HL-60 (cell line): ENCODE measurements around the gene ANKDD1B.

Source experiments
- DNase-seq, 2 experiments: peaks; one replicate each; pipeline ENCODE4 v3.0.0-alpha.2; 2010 to 2020; ENCODE audit warnings: low read depth in 1 of 2, low spot score in 1 of 2
- H3K27ac ChIP-seq: fragments of 250-450 bp; sonication (Bioruptor Pico); replicated peaks from 2 replicates; pipeline ENCODE4 v1.5.1; 2020; ENCODE audit warnings: mild to moderate bottlenecking, moderate library complexity
- H3K27me3 ChIP-seq: fragments of 250-450 bp; sonication (Bioruptor Pico); 2 replicates; pipeline ENCODE4 v1.5.1; 2021; ENCODE audit warnings: mild to moderate bottlenecking, moderate library complexity; ENCODE audit not compliant: insufficient read depth, poor library complexity, severe bottlenecking
- H3K4me3 ChIP-seq: replicated peaks from 2 replicates; pipeline ENCODE4 v1.5.1; 2011; ENCODE audit warnings: mild to moderate bottlenecking, control low read depth, low read length; ENCODE audit not compliant: insufficient read depth
- GABPA ChIP-seq: IDR thresholded peaks from 2 replicates; pipeline ENCODE4 v1.6.1; 2012; ENCODE audit warnings: low read depth
- POLR2AphosphoS5 ChIP-seq: IDR thresholded peaks from 2 replicates; pipeline ENCODE4 v1.6.1; 2012; ENCODE audit warnings: low read depth
- REST ChIP-seq: IDR thresholded peaks from 2 replicates; pipeline ENCODE4 v1.6.1; 2012; ENCODE audit warnings: low read depth; ENCODE audit not compliant: insufficient replicate concordance
- SPI1 ChIP-seq: IDR thresholded peaks from 2 replicates; pipeline ENCODE4 v1.6.1; 2012; ENCODE audit warnings: low read depth, mild to moderate bottlenecking, borderline replicate concordance
- TF ChIP-seq, protein P1 (sequence below): IDR thresholded peaks from one replicate; pipeline ENCODE4 v1.5.1; 2011; ENCODE audit warnings: low read length, control low read depth, inconsistent platforms; ENCODE audit not compliant: insufficient read depth

The ANKDD1B gene

GRCh38 chr5:75627801-75628200, 16.5 kb downstream of the ANKDD1B start:
- H3K27me3 ChIP-seq: no peaks in the 10 kb centered on the region
- no peak overlapping the region for H3K4me3 ChIP-seq
- H3K27ac ChIP-seq: no peak overlapping the region
- DNase-seq: no peak
- TF ChIP-seq POLR2AphosphoS5 (no peak), SPI1 (no peak), GABPA (no peak), REST (no peak)
- TF ChIP-seq, protein P1, sequence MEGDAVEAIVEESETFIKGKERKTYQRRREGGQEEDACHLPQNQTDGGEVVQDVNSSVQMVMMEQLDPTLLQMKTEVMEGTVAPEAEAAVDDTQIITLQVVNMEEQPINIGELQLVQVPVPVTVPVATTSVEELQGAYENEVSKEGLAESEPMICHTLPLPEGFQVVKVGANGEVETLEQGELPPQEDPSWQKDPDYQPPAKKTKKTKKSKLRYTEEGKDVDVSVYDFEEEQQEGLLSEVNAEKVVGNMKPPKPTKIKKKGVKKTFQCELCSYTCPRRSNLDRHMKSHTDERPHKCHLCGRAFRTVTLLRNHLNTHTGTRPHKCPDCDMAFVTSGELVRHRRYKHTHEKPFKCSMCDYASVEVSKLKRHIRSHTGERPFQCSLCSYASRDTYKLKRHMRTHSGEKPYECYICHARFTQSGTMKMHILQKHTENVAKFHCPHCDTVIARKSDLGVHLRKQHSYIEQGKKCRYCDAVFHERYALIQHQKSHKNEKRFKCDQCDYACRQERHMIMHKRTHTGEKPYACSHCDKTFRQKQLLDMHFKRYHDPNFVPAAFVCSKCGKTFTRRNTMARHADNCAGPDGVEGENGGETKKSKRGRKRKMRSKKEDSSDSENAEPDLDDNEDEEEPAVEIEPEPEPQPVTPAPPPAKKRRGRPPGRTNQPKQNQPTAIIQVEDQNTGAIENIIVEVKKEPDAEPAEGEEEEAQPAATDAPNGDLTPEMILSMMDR: no peak

- Histone ChIP-seq H3K27me3 (no peaks in the 10 kb centered on the region), H3K27ac (no peak overlapping the region), H3K4me3 (no peak overlapping the region)
- no peak for DNase-seq
- TF ChIP-seq GABPA (no peak), POLR2AphosphoS5 (no peak)
- TF ChIP-seq, protein P1: no peak
Measured at GRCh38 chr5:75630875-75631274, 19.6 kb downstream of the ANKDD1B start.

DNA sequence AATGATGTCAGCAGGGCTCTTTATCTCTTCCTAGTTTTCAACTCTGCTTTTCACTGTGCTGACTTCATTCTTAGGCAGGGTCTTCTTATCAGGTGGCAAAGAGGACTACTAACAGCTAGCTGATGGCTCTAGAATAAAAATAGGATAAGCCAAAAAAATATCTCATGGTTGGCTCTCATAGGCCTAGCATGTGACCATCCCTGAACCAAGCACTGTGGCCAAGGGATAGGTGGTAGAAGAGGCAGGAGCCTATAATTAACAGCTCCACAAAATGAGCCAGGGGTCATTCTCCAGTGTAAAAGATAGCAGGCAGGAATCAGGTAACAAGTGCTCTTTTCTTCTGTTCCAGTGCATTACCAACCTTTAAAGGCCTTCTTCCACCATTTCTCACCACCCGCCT, 21.1 kb downstream of the ANKDD1B start:
- DNase-seq: no peak
- Histone ChIP-seq H3K27ac (no peak overlapping the region), H3K27me3 (no peaks in the 10 kb centered on the region), H3K4me3 (no peak overlapping the region)
- TF ChIP-seq REST: no peak
- no peak for TF ChIP-seq SPI1
- TF ChIP-seq, protein P1: no peak
- no peak for TF ChIP-seq GABPA
- TF ChIP-seq POLR2AphosphoS5: no peak

DNA sequence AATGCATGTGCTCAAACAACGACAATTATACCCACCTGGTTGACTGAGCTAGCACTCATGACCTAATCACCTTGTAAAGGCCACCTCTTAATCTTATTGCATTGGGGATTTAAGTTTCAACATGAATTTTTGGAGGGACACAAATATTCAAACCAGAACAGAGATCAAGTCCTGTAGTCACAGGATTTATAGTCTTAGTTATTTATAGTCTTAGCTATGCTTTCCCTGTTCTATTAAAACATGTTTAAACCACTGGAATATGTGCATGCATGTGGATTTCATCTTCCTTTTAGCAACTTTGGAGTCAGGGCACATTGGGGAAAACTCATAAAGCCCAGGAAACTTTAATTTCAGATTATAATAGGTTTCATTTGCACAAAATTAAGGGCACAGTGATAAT, 26.7 kb downstream of the ANKDD1B start:
- DNase-seq: no peak
- H3K27ac ChIP-seq: no peak overlapping the region
- no peaks in the 10 kb centered on the region for H3K27me3 ChIP-seq
- no peak for TF ChIP-seq GABPA
- no peak for TF ChIP-seq REST
- TF ChIP-seq, protein P1: no peak
- TF ChIP-seq SPI1: no peak
- no peak for TF ChIP-seq POLR2AphosphoS5
- no peak overlapping the region for H3K4me3 ChIP-seq
